NCI-H2227 treated with DMSO at 0.1 percent for 48 hours (cell line): Measurements from ENCODE around the gene HTRA1.
A peak's percentile ranks its signal among the peaks of the same experiment; 100 is the strongest.

Experiments
- DNase-seq: peaks from one replicate; lab custom pipeline; 2025; lab: John Stamatoyannopoulos, UW

Gene HTRA1

GRCh38 chr10:122474131-122474818 lies 12.9 kb downstream of the HTRA1 start:
- DNase-seq: peak; percentile 24

GRCh38 chr10:122475100-122475499 lies 13.7 kb downstream of the HTRA1 start:
- DNase-seq: no peak

- no peak for DNase-seq
These were observed 14.4 kb downstream of the HTRA1 start for GRCh38 chr10:122475591-122476332.

- DNase-seq: no peak
These were observed 15.0 kb downstream of the HTRA1 start for GRCh38 chr10:122476333-122476695.

GRCh38 chr10:122477436-122477835 lies 16.1 kb downstream of the HTRA1 start:
- no peak for DNase-seq

GRCh38 chr10:122478971-122479370 lies 17.6 kb downstream of the HTRA1 start:
- no peak for DNase-seq

GRCh38 chr10:122480146-122480833 lies 18.9 kb downstream of the HTRA1 start:
- no peak for DNase-seq

- DNase-seq: no peak
These were observed 20.1 kb downstream of the HTRA1 start for GRCh38 chr10:122481296-122482056.

GRCh38 chr10:122484276-122485060 lies 23.1 kb downstream of the HTRA1 start:
- DNase-seq: no peak

- DNase-seq: no peak
These were observed 24.3 kb downstream of the HTRA1 start for GRCh38 chr10:122485670-122486069.

- DNase-seq: no peak
These were observed 25.2 kb downstream of the HTRA1 start for GRCh38 chr10:122486406-122487080.

GRCh38 chr10:122487174-122487765 lies 25.9 kb downstream of the HTRA1 start:
- DNase-seq: no peak

GRCh38 chr10:122490268-122490667 lies 28.9 kb downstream of the HTRA1 start:
- DNase-seq: no peak

- no peak for DNase-seq
These were observed 29.7 kb downstream of the HTRA1 start for GRCh38 chr10:122490786-122491680.

GRCh38 chr10:122492006-122492405 lies 30.7 kb downstream of the HTRA1 start:
- no peak for DNase-seq

- no peak for DNase-seq
These were observed 31.7 kb downstream of the HTRA1 start for GRCh38 chr10:122492999-122493481.

GRCh38 chr10:122493761-122494160 lies 32.4 kb downstream of the HTRA1 start:
- DNase-seq: no peak

- DNase-seq: no peak
These were observed 32.9 kb downstream of the HTRA1 start for GRCh38 chr10:122494173-122494820.

GRCh38 chr10:122494833-122495232 lies 33.5 kb downstream of the HTRA1 start:
- DNase-seq: no peak
